Measurements from ENCODE around the gene PNRC2. TPM values are rescaled to one million over a fixed set of nuclear protein-coding genes. Genes with fewer than 3 reads are reported as not detected.

The PNRC2 gene
- total RNA-seq, 4 donors from 2014 or later: 77.9 to 157 (median 104) TPM

DNA sequence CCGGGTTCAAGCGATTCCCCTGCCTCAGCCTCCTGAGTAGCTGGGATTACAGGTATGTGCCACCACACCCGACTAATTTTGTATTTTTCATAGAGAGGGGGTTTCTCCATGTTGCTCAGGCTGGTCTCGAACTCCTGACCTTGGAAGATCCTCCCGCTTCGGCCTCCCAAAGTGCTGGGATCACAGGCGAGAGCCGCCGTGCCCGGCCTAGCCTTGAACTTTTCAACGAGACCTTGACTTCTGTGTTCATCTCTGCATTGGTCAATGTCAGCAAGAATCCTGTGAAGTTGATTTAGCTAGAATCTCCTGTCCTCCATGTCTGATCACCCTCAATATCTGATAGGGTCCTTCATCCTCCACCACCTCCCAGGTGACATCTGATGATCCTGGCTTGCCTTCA is 35.0 kb upstream of the PNRC2 start:
- no peaks in the 10 kb centered on the region for H3K27me3 ChIP-seq
- peaks cover 0 to 9% (median 0%) of the 10 kb centered on the region in 4 donors for H3K4me1 ChIP-seq
- no peak overlapping the region for H3K27ac ChIP-seq
- H3K9me3 ChIP-seq: no peaks in the 10 kb centered on the region
- H3K4me3 ChIP-seq: no peak overlapping the region
- H3K36me3 ChIP-seq: no peaks in the 10 kb centered on the region
- TF ChIP-seq, protein P1, sequence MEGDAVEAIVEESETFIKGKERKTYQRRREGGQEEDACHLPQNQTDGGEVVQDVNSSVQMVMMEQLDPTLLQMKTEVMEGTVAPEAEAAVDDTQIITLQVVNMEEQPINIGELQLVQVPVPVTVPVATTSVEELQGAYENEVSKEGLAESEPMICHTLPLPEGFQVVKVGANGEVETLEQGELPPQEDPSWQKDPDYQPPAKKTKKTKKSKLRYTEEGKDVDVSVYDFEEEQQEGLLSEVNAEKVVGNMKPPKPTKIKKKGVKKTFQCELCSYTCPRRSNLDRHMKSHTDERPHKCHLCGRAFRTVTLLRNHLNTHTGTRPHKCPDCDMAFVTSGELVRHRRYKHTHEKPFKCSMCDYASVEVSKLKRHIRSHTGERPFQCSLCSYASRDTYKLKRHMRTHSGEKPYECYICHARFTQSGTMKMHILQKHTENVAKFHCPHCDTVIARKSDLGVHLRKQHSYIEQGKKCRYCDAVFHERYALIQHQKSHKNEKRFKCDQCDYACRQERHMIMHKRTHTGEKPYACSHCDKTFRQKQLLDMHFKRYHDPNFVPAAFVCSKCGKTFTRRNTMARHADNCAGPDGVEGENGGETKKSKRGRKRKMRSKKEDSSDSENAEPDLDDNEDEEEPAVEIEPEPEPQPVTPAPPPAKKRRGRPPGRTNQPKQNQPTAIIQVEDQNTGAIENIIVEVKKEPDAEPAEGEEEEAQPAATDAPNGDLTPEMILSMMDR (IDR thresholded peaks at IDR 0.05): no peak
- TF ChIP-seq POLR2A (IDR thresholded peaks at IDR 0.05): no peak
- DNase-seq: no peak

DNA sequence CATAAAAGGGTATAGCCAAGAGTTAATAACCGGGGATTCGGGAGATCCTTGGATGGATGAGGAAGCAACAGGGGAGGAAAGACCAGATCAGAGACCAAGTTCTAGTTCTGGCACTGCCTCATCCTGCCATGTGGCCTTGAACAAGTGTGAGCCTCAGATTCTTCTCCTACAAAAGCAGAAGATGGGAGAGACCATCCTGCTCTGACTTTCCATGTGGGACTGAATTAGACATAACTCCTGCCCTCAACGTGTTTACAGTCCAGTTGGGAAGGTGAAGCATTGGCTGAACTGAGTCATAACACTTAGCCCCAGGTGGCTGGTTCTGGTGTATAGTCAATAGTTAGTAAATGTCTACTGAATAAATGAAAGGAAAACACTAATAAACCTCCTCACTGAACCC is 34.3 kb upstream of the PNRC2 start:
- H3K4me1 ChIP-seq: peaks cover 0 to 6% (median 0%) of the 10 kb centered on the region in 4 donors
- no peaks in the 10 kb centered on the region for H3K9me3 ChIP-seq
- no peaks in the 10 kb centered on the region for H3K27me3 ChIP-seq
- no peak overlapping the region for H3K4me3 ChIP-seq
- H3K27ac ChIP-seq: no peak overlapping the region
- no peaks in the 10 kb centered on the region for H3K36me3 ChIP-seq
- DNase-seq: no peak
- no peak for TF ChIP-seq POLR2A (IDR thresholded peaks at IDR 0.05)
- TF ChIP-seq, protein P1 (IDR thresholded peaks at IDR 0.05): no peak

DNA sequence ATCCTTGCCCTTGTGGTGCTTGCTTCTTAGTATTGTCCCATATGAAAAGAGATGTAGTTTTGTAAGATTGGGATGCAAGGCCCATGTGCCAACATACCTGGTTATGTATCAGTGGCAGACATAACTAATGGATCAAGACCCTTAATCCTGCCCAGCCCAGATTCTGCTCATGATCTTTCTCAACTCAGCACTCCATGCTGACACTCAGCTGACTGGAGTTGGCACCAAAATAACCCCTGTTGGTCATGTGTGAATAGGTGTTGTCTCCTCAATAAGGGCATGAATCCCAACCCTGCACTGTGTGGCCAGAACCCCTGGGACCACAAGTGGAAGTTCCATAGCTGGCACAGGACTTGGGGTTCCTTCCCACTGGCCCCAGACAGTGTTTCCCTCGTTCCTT is 32.5 kb upstream of the PNRC2 start:
- H3K27me3 ChIP-seq: no peaks in the 10 kb centered on the region
- no peak overlapping the region for H3K4me3 ChIP-seq
- DNase-seq: peak in 1 of 3 donors; percentile 18
- TF ChIP-seq, protein P1 (IDR thresholded peaks at IDR 0.05): no peak
- H3K36me3 ChIP-seq: no peaks in the 10 kb centered on the region
- H3K27ac ChIP-seq: no peak overlapping the region
- no peaks in the 10 kb centered on the region for H3K9me3 ChIP-seq
- no peaks in the 10 kb centered on the region for H3K4me1 ChIP-seq

DNA sequence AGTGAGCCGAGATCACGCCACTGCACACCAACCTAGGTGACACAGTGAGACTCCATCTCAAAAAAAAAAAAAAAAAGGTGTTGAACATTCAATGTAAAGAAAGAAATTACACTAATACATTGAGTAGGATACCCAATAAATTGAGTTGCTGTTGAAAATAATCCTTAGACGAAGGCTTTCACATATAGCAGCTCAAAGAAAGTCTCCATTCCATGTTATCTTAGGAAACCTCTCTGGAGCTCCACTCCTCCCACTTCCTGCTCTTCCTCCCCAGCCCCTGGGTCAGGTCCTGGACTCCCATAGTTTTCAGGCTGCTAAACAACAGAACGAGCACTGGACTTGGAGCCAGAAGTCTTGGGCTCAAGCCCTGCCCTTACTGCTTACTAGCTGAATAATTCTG is 30.8 kb upstream of the PNRC2 start:
- Histone ChIP-seq H3K4me3 (no peak overlapping the region), H3K9me3 (no peaks in the 10 kb centered on the region), H3K27ac (no peak overlapping the region), H3K36me3 (no peaks in the 10 kb centered on the region), H3K4me1 (no peaks in the 10 kb centered on the region), H3K27me3 (no peaks in the 10 kb centered on the region)
- TF ChIP-seq, protein P1 (IDR thresholded peaks at IDR 0.05): no peak
- TF ChIP-seq POLR2A (IDR thresholded peaks at IDR 0.05): no peak
- DNase-seq: no peak

DNA sequence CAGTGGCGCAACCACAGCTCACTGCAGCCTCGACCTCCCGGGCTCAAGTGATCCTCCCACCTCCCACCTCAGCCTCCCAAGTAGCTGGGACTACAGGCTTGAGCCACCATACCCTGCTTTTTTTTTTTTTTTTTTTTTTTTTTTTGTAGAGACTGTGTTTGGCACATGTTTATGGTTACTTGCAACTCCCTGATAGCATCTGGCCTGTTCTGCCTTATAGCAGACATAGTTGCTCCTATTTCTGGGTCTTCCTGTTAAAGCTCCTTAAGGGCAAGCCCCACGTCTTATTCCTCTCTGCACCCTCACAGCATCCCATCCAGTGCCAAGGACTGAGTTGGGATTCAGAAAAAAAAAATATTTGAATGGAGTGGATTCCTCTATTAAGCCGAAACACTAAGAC is 29.4 kb upstream of the PNRC2 start:
- Histone ChIP-seq H3K27me3 (no peaks in the 10 kb centered on the region), H3K36me3 (no peaks in the 10 kb centered on the region), H3K4me1 (no peaks in the 10 kb centered on the region), H3K9me3 (no peaks in the 10 kb centered on the region), H3K27ac (peak overlapping the region in 1 of 4 donors; percentile 62), H3K4me3 (no peak overlapping the region)
- no peak for DNase-seq
- TF ChIP-seq POLR2A (IDR thresholded peaks at IDR 0.05): no peak
- TF ChIP-seq, protein P1 (IDR thresholded peaks at IDR 0.05): no peak

DNA sequence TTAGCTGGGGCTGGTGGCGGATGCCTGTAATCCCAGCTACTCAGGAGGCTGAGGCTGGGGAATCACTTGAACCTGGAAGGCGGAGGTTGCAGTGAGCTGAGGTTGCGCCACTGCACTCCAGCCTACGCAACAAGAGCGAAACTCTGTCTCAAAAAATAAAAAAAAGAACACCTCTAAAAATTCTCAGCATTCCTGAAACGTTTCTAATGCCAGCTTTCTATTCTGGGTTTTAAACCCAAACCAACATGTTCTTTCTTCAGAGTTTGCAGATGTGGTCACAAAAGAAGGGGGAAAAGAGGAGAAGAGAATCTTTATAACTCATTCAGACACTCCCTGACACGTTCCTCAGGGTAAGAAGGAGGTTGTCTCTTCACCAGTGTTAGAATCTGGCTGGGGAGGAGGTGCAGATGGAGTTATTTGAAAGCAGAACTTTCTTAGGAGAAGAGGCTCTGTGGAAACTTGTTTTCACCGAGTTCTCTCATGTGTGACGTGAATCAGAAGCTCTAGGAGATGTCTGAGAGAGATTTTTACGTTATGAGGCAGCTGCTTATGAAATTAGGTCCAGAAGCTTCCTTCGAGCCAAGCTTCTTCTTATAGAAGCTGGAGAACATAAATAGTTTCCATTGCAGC is 28.7 kb upstream of the PNRC2 start:
- no peaks in the 10 kb centered on the region for H3K27me3 ChIP-seq
- peak overlapping the region in 2 of 4 donors; percentile 59 to 62 for H3K27ac ChIP-seq
- DNase-seq: peak in 1 of 3 donors; percentile 39
- no peak overlapping the region for H3K4me3 ChIP-seq
- H3K4me1 ChIP-seq: no peaks in the 10 kb centered on the region
- TF ChIP-seq, protein P1 (IDR thresholded peaks at IDR 0.05): no peak
- TF ChIP-seq POLR2A (IDR thresholded peaks at IDR 0.05): no peak
- no peaks in the 10 kb centered on the region for H3K36me3 ChIP-seq
- H3K9me3 ChIP-seq: no peaks in the 10 kb centered on the region

Data from Peyer's patch (tissue), 4 donors.